Measurements from ENCODE around the gene PDE11A. TPM values are rescaled to one million over a fixed set of nuclear protein-coding genes. Genes with fewer than 3 reads are reported as not detected.

Gene PDE11A
- total RNA-seq, 2 experiments from 2014 or later = not detected

DNA sequence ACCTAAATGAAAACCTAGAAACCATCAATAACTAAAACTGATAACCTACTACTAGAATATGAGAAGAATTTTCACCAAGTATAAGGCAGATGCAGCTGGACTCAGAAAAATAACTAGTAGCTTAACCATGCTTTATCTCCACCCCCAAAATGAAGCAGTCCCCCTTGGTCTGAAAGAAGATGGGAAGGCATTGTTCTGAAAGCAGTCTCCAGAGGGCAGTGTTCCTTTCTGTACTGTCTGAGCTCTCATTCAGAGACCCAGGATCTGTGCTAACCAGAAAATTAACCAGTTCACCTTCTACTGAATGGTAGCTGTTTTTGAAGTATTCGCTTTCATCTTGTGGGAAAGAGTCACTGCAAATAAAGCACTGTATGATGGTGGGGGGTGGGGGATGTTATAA is 273.0 kb downstream of the PDE11A start:
- no peak overlapping the region for H3K27ac ChIP-seq (ENCODE audit: low read depth in 1 of 2, low read length in 2 of 2)
- no peaks in the 10 kb centered on the region for H3K9me3 Mint-ChIP-seq

DNA sequence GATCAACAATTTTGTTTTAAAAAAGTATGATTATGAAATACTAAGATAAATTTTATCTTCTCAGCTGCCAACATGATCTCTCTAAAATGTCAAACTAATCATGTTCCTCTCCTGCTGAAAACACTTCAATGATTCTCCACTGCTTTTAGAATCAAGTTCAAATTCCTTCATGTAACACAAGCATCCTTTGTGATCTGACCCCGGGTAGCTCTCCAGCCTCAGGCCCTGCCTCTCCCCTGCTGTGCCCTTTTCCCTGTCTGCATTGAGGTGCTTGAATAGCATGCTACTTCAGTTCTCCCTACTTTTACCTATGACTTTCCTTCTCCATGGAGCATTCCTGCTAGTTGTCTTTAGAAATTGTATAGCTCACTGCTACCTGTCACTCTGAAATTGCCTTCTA is 274.8 kb downstream of the PDE11A start:
- Mint-ChIP-seq H3K4me3 (no peak overlapping the region), H3K36me3 (ENCODE audit: low read depth) (no peaks in the 10 kb centered on the region), H3K27ac (no peak overlapping the region), H3K9me3 (no peaks in the 10 kb centered on the region), H3K4me1 (ENCODE audit: low read depth) (no peaks in the 10 kb centered on the region), H3K27me3 (peaks cover 23% of the 10 kb centered on the region)
- no peaks in the 10 kb centered on the region for H3K4me1 ChIP-seq (ENCODE audit: insufficient read depth, low read length)
- DNase-seq = no peak
- no peaks in the 10 kb centered on the region for H3K9me3 ChIP-seq (ENCODE audit: control insufficient read depth in 1 of 2, insufficient read depth in 1 of 2, low read length in 2 of 2)
- no peak overlapping the region for H3K4me3 ChIP-seq (ENCODE audit: low read length)
- ChIA-PET CTCF (no interaction called here), POLR2A (no interaction called here)
- ATAC-seq (ENCODE audit: poor library complexity) = no peak
- no peak overlapping the region for H3K27ac ChIP-seq (ENCODE audit: low read depth in 1 of 2, low read length in 2 of 2)
- TF ChIP-seq, protein P1, sequence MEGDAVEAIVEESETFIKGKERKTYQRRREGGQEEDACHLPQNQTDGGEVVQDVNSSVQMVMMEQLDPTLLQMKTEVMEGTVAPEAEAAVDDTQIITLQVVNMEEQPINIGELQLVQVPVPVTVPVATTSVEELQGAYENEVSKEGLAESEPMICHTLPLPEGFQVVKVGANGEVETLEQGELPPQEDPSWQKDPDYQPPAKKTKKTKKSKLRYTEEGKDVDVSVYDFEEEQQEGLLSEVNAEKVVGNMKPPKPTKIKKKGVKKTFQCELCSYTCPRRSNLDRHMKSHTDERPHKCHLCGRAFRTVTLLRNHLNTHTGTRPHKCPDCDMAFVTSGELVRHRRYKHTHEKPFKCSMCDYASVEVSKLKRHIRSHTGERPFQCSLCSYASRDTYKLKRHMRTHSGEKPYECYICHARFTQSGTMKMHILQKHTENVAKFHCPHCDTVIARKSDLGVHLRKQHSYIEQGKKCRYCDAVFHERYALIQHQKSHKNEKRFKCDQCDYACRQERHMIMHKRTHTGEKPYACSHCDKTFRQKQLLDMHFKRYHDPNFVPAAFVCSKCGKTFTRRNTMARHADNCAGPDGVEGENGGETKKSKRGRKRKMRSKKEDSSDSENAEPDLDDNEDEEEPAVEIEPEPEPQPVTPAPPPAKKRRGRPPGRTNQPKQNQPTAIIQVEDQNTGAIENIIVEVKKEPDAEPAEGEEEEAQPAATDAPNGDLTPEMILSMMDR (IDR thresholded peaks at IDR 0.05) = no peak
- intact Hi-C loops (cut with DNase I, micrococcal nuclease) = no loop called here
- H3K36me3 ChIP-seq (ENCODE audit: insufficient read depth, low read length) = no peaks in the 10 kb centered on the region
- peaks cover 0 to 14% of the 10 kb centered on the region in 2 experiments for H3K27me3 ChIP-seq (ENCODE audit: control insufficient read depth in 1 of 2, insufficient read depth in 2 of 2, low read length in 2 of 2)

More for the DNA sequence above, 273.0 kb downstream of the PDE11A start:
- H3K36me3 ChIP-seq (ENCODE audit: insufficient read depth, low read length) = no peaks in the 10 kb centered on the region
- TF ChIP-seq, protein P1 (IDR thresholded peaks at IDR 0.05) = peak; percentile 27
- ChIA-PET CTCF (no interaction called here), POLR2A (interaction anchor here (0.6 kb wide), 1 partner anchor 15 kb away, joined by 3 read pairs; no protein-coding TSS in a partner anchor)
- DNase-seq (peak in 2 of 14 experiments; percentile 2 to 11), ATAC-seq (ENCODE audit: poor library complexity) (no peak)
- Mint-ChIP-seq H3K4me3 (no peak overlapping the region), H3K27ac (no peak overlapping the region), H3K4me1 (ENCODE audit: low read depth) (no peaks in the 10 kb centered on the region), H3K36me3 (ENCODE audit: low read depth) (no peaks in the 10 kb centered on the region), H3K27me3 (peaks cover 31% of the 10 kb centered on the region)
- H3K9me3 ChIP-seq (ENCODE audit: control insufficient read depth in 1 of 2, insufficient read depth in 1 of 2, low read length in 2 of 2) = no peaks in the 10 kb centered on the region
- no peaks in the 10 kb centered on the region for H3K4me1 ChIP-seq (ENCODE audit: insufficient read depth, low read length)
- intact Hi-C loops (cut with DNase I, micrococcal nuclease) = no loop called here
- peaks cover 0 to 14% of the 10 kb centered on the region in 2 experiments for H3K27me3 ChIP-seq (ENCODE audit: control insufficient read depth in 1 of 2, insufficient read depth in 2 of 2, low read length in 2 of 2)
- no peak overlapping the region for H3K4me3 ChIP-seq (ENCODE audit: low read length)

DNA sequence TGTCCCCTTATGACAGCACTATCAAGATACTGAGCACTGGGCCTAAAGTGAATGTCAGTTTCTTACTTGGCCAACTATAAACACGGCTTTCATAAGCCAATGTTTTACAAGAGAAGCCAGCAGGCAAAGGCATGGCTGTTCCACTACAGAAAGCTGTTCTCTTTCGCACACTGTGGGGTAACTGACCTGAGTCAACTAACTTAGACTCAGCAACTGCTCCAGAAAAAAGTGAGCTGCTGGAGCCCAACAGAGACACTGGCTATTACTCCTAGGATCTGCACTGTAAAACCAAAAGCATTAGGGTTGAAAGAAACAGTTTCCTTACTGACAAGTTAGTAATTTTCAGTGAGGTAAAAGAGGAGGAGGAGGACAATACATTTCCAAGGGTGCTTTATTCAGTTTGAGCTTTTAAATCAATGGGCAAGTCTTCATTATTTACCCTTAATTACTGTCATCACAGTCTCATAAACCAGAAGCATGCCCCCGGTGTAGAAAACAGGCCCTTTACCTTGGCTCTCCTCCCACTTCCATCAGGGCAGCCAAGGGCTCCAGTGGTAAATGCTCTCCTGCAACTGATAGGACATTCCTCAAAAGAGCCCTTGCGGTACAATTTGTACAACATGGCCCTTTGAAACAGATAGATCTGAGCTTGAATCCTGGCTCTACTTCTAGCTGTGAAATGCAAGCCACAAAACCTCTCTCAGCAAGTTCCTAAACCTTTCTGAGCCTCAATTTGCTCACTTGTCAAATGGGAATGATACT is 275.7 kb downstream of the PDE11A start:
- H3K4me1 ChIP-seq (ENCODE audit: insufficient read depth, low read length) = no peaks in the 10 kb centered on the region
- Mint-ChIP-seq H3K4me3 (no peak overlapping the region), H3K9me3 (no peaks in the 10 kb centered on the region), H3K36me3 (ENCODE audit: low read depth) (no peaks in the 10 kb centered on the region), H3K4me1 (ENCODE audit: low read depth) (no peaks in the 10 kb centered on the region), H3K27me3 (peaks cover 15% of the 10 kb centered on the region), H3K27ac (no peak overlapping the region)
- POLR2A ChIA-PET = no interaction called here
- ATAC-seq (ENCODE audit: poor library complexity) (no peak), DNase-seq (no peak)
- intact Hi-C loops (cut with DNase I, micrococcal nuclease) = no loop called here
- no peaks in the 10 kb centered on the region for H3K9me3 ChIP-seq (ENCODE audit: control insufficient read depth in 1 of 2, insufficient read depth in 1 of 2, low read length in 2 of 2)
- CTCF ChIA-PET = no interaction called here
- H3K27me3 ChIP-seq (ENCODE audit: control insufficient read depth in 1 of 2, insufficient read depth in 2 of 2, low read length in 2 of 2) = peaks cover 0 to 14% of the 10 kb centered on the region in 2 experiments
- no peak overlapping the region for H3K27ac ChIP-seq (ENCODE audit: low read depth in 1 of 2, low read length in 2 of 2)
- no peaks in the 10 kb centered on the region for H3K36me3 ChIP-seq (ENCODE audit: insufficient read depth, low read length)
- TF ChIP-seq, protein P1 (IDR thresholded peaks at IDR 0.05) = no peak
- H3K4me3 ChIP-seq (ENCODE audit: low read length) = no peak overlapping the region
